Measurements from ENCODE around the gene MAFB.

Gene MAFB

DNA sequence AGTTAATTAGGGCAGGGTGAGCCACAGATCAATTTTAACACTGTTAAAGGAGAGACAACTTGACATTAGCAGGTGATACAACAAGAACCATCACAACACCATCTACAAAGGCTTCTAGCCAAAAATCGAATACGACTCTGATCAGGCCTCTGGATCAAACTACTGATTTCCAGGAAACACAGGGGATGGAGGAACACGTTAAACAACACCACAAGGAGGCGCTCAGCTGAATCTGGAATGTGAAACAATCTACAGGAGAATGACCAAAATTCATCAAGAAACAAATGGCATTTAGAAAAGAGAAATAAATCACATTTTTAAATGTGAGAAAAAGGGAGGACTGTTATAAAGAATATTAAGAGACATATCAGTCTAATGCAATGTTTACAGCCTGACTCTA lies 13.5 kb upstream of the MAFB start:
- no peak for DNase-seq (ENCODE audit: low read depth)

DNA sequence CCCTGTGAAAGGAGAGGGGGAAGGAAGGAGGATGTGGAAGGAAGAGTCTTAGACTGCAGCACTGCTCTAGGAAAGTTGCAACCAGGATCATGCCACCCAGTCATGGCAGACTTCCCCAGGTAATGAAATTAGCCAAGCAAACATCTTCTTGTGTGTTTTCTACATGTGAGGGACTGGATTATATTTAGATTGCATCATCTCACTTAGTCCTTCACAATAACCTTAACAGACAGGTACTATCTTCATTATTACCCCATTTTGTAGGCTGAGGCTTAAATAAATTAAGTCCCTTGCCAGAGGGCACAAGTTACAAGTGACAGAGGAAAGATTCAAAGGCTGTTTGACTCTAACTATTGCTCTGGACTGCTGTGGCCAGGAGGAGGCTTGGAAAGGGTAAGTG lies 9.7 kb upstream of the MAFB start:
- no peak for DNase-seq (ENCODE audit: low read depth)

DNA sequence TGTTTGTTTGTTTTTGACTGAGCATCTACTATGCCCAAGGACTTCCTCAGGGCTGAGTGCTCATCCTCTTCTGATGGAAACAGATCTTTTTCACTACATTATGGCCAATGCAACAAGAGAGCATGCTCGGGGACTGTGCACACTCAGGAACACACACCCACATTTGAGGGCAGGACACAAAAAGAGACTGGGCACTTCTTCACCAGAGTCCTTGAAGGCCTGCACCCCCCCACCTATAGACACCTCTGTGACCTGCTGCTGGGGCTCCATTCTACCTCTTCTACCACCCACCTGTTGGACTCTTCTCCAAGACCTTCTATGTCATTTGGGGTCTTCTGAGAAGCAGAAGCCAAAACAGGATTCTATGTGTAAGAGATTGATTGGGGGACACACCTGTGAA lies 9.2 kb upstream of the MAFB start:
- no peak for DNase-seq (ENCODE audit: low read depth)

DNA sequence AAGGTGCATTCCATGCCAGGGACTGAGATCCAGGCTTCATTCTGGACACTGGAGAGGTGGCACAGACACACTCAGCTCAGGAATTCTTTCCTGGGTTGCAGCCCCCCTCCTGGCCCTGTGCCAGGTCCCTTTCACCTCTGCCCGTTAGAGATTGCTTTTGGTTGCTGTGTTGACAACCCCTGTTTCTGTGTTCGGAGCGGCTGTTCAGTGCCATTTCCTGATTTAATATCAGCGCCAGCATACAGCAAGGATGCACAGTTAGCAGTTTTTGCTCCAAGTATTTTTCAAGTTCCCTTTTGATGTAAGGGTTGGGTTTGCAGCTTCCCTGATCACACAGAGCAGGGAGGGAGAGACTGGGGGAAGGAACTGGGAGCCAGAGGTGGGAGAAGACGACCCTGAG lies 8.5 kb upstream of the MAFB start:
- no peak for DNase-seq (ENCODE audit: low read depth)

DNA sequence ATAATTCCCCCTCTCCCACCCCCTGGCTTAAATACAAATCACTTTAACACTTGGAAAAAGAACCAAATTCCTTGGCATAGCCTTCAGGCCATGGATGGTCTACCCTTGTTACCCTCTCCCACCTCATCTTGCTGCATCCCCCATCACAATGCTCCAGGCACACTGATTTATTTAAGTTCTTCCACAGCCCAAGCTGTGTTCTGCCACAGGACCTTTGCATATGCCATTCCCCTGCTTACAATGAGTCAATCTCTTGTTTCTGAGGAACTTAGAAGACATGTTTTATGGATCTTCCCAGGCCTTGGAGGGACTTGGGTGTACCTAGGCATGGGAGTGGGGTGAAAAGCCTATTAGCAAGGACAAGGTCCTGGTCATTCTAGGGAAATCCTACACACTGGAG lies 6.2 kb upstream of the MAFB start:
- no peak for DNase-seq (ENCODE audit: low read depth)

DNA sequence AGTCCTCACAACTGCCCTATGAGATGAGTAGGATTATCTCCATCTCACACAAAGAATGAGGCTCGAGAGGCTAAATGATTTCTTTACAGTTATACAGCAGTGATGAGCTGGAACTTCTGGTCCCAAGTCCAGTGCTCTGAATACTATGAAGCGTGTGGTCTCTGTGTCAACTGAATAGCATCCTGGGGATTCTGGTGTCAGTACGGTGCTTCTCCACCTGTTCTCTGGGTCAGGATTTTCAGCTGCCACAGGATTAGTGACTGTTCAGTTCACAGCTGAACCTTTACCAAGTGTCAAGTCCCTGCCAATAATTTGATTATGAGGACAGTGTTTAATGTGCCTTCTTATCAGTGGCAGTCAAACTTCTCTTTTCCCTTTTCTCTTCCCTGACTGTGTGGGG lies 5.2 kb upstream of the MAFB start:
- DNase-seq (ENCODE audit: low read depth), result no peak

DNA sequence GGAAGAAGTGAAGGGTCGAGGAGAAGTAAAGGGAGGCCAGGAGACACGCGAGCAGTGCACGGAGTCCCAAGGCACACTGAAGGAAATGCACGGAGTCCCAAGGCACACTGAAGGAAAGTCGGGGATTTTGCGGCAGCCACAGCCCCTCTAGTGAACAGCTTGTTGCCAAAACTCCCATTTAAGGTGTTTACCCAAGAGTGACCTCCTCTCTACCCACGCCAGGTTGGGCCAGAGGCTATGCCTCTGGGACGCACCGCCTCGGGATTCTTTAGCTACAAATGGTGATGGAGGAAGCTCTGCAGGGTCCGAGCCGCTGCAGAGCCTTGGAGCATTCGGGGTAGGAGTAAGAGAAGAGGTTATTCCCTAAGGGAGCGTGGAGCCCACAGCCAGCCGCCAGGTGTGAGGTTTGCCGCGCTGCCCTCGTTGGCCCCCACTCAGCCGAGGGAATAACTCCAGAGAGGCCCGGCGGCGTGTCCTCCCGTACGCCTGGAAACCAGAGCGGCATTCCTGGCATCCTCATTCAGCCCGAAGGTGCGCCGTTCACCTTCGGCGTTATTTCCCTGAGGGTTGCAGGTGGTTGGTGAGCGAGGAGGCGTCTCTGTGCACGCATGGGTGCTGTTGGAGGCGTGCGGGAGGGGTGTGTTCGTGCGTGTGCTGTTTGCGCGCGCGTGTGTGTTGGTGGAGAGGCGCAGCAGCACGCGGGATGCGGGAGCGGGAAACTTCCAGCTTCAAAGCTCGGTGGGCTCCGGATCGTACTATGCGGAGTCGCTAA lies 3.4 kb upstream of the MAFB start:
- no peak for DNase-seq (ENCODE audit: low read depth)

DNA sequence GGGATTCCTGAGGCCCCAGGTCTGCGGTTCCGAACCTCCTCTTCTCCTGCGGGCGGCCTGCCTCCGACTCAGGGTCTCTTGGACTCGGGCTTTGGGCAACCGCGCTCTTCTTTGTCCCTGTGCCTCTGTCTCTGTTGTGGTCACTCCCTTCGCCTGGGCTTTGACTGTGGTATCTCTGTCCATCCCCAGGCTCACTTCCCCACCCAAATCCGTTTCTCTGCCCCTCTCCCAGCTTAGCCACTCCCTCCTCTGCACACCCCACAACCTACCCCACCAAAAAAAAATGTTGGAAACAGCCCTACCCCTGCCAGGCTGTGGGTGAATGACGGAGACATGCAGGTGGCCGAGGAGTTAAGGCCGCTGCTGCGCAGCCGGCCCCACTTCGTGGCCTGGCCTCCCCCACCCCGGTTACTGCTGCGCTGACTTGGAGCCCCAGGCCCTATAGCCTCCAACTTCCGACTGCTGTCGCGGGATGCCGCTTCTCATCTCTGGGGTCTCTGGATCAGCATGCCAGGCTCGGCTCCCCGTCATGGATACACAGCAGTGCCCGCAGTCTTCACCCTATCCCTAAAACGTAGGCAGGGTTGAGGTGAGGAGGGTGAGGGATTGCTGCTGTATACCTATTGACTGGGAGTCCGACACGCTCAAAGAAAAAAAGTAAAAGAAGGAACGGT lies 2.7 kb upstream of the MAFB start:
- no peak for DNase-seq (ENCODE audit: low read depth)

DNA sequence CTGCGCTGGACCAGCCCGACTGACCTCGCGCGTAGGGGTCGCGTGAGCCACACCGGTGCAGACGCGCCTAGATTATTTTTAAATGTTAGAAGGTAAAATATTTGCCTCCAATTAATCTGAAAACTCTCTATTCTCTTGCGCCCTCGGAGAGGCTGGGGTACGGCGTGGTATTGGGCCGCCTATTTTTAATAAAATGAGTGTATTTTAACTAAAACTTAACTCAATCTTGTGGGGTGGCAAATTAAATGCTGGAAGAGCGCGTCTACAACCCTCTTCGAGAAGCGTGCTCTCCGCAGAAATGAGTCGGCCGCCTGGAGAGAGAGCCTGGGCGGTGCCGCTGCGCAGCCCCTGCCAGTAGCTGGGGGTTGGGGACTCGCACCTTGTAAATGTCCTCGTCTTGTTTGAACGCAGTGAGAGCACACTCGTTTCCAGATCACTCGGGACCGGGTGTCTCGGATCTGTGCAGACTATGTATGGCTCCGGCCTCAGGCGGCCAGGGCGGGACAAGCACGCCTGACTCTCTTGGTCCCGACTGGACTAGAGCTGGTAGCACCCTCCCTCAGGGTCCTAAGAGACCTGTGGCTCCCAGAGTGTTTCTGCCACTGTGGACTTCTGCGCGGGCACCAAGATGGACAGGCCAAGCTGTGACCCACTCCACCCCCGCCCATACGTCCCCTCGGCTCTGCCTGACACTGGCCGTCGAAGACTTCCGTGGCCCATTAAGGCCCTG lies 2.0 kb upstream of the MAFB start:
- DNase-seq (ENCODE audit: low read depth), result no peak

DNA sequence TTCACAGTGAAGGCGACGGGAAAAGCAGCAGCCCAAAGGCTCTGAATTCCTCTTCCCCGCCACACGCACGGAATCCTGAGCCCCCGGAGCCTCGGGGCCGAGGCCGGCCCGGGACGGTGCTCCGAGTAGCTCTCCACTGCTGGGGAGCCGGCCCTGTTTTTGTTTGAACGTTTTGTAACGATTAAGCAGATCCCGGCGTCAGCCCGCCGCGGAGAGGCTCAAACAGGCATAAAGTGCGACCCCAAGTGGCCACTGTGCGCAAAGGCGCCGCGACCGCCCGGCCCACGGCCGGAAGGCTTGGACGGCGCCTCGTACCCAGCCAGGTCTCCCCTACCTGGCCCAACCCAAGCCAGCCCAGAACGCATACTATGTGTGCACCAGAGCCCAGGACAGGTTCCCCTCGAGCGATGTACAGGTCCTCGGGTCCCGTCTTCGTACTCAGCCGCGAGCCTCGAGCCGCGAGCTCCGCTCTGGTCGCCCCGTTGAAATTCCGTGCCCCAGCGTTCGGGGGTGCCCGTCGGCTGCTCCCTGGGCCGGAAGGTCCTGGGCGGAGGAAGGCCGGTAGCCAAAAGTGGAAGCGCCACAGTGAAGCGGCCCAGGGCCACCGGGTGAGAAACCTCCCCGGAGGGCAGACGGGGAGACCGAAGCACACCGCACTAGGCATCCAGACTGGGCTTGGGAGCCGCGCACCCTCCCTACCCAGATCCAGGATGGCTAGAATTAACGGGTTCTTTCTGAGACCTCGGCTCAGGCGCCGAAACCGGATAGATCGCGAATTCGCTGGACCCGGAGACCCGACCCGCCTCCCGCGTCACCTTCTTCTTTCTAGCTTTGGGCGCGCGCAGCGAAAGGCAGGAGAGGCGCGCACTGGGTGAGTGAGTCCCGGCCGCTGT lies 1.2 kb upstream of the MAFB start:
- peak; percentile 10 for DNase-seq (ENCODE audit: low read depth)

DNA sequence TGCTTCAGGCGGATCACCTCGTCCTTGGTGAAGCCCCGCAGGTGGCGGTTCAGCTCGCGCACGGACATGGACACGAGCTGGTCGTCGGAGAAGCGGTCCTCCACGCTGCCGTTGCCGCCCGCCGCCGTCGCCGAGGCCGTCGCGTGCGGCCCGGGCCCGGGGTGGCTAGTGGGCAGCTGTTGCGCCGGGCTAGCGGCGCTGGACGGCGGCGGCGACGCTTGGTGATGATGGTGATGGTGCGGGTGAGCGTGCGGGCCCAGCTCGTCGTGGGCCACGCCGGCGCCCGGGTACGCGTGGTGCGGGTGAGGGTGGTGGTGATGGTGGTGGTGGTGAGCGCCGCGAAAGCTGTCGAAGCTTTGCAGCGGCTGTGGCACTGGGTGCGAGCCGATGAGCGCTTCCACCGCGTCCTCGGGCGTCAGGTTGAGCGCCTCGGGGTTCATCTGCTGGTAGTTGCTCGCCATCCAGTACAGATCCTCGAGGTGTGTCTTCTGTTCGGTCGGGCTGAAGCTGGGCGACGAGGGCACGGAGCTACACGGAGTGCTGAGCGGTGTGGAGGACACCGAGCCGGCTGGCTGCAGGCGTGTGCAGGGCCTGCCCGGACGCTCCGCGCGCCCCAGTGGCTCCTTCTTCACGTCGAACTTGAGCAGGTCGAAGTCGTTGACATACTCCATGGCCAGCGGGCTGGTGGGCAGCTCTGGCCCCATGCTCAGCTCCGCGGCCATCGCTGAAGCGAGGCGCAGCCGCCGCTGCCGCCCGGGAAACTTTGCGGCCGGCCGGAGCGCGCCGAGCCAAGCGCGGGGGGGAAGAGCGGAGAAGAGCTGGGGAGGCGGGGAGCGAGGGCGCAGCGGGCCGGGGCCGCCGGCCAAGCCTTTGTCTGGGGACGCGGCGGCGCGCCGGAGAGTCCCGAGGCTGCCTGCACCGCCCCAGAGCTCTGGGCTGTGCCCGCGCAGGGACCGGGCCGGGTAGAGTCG lies 622 bp downstream of the MAFB start:
- no peak for DNase-seq (ENCODE audit: low read depth)

DNA sequence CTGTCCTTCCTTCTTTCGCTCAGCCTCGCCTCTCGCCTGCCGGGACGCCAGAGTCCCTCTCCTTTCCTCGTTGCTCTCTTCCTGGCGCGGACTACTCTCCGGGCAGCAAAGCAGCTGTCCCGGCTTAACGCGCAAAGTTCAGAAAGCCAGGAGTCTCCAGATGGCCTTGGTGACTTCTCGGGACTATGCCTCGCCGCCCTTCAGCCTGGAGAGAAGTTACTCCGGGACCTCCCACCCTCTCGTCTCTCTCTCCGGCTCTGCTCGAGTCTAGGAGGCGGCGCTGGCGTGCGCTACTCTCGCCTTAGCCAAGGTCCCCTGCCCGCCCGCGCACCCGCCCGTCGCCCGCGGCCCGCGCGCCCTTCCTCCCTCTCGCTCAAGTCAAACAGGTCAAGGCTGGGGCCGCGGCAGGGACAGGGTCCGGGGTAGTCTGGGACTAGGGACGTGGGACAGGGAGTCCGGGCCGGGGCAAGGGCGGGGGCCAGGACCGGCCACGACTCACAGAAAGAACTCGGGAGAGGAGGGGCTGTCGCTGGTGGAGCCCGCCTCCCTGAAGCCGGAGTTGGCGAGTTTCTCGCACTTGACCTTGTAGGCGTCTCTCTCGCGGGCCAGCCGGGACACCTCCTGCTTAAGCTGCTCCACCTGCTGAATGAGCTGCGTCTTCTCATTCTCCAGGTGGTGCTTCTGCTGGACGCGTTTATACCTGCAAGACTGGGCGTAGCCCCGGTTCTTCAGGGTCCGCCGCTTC lies 1.5 kb downstream of the MAFB start:
- DNase-seq (ENCODE audit: low read depth), result no peak

DNA sequence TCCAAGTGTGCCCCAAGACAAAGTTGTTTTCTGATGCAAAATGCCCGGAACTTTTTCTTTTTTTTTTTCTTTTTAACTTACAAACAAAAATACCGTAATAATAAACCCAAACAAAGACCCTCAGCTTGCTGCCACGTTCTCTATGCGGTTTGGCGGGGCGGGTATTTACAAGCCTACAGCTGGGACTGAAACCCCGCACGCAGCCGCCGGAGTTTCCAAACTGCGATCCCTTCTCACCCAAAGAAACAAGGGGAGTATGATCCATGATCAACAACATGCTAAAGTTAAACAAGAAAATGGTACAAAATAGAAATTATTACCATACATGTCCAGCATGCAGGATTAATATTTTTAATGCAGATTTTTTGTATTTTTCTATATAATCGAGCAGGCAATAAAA lies 2.1 kb downstream of the MAFB start:
- DNase-seq (ENCODE audit: low read depth), result no peak

DNA sequence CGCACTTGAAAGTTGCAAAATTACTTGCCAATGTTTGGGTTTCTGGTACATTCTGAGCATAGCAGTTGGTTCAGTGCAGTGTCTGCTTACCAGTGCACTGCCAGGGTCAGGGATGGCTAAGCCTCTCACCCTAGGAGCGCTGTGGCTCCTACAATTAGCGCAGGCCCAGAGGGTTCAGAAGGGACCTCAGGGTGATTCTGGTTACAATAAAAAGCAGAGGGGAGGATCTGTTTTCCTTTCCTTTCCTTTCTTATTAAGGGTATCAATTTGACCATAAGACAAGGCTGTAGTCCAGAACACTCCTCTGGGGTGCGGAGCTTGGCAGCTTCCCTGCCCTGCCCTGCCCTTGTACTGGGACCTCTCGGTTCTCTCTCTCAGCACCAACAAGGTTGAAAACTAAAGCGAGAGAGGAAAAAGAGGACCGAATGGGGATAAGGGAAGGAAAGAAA lies 2.6 kb downstream of the MAFB start:
- DNase-seq (ENCODE audit: low read depth), result no peak

DNA sequence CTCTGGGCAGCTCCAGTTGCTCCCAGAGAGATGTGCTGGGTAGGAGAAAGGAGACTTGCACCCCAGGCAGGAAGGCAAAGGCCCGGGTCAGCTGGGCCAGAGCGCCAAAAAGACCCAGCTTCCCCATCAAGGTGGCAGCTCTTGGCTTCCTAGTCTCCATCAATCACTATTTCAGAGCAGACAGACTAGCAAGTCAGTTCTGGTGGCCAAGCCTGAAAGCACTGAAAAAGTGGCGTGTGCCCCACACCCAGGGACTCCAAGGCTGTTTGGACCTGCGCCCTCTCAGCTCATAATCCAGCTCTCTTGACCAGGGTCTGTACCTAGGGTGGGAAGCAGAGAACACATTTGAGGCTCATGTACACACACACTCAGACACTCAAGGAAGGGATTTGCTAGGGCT lies 3.7 kb downstream of the MAFB start:
- no peak for DNase-seq (ENCODE audit: low read depth)

DNA sequence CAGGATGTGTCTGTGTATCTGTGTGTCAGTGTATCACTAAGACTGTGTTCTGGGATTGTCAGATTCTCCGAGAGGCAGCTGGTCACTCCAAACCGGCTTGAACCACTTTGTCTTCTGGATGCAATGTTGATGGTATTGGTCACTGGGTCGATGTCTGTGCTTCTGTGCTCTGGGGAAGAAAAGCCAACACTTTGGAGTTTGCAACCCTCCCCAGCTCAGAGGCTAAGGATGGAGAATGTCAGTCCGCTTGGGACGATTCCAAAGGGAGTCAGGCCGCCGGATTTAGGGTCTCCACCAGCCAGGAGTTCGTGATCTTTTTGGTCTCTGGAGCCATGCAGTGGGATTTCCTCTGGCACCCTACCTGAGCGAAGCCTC lies 5.2 kb downstream of the MAFB start:
- no peak for DNase-seq (ENCODE audit: low read depth)

DNA sequence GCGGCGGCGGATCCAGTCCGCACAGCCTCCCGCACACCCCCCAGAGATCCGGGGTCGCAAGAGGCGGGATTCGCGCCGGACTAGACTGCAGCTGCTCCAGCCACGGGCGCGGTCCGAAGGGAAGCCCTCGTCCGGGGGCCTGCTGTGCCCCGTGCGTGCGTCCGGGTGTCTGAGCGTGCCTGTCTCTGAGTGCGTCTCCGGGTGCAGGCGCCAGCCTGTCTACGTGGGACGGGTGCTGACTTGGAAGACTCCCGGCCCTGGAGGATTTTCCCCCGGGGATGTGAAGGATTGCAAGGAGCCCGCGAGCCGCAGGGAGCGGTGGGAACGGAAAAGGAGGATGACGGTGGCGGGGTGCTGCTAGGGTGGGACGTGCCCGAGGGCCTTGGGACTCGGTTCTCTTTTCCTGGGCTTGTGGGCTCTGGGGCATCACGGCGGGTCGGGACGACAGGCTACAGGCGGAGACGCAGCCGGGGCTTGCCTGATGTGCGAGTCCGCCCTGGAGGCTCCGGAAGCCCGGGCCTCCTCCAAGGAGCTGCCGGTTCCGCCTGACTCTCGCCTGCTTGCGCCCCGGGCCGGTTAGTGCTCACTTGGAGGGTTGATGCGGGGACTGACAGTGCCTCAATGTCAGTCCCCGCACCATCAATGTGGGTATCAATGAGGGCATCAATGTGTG lies 5.7 kb downstream of the MAFB start:
- DNase-seq (ENCODE audit: low read depth), result no peak

DNA sequence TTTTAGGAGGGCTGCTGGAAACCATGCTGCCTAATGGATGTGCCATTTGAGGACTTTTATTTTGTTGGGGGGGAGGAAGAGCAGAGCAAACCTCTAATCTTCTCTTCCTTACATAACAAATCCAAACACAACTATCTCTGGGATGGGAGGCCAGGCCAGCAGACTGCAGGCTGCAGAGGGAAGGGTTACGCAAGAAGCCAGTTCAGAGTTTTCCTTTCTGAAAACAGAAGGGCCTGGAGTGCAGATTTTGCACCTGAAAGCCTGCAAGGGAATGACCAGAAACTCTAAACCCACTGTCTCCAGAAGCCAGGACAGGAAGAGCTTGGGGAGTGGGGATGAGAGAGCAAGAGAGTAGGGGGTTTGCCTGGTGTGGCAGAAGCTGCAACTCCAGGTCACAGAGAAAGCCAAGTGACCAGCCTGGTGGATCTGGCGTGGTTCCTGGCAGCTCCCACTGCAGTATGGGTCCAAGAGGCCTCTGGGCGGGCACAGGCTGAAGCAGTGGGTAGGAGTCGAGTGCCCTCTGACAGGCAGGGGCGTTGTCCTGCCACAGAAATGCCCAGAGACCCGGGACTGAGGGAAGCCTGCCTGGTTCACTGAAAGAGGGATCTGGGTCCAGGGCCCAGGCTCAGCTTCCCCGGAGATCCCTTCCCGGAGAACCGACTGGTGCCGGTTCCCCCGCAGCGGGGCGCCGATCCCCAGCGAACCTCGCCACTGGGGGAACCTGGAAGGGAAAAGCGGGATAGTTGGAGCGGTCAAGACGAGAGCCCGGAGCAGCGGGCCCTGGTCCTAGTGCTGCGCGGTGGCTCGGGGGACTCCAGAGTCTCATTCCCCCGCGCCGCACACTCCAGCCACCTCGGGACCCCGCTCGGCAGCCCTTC lies 6.7 kb downstream of the MAFB start:
- no peak for DNase-seq (ENCODE audit: low read depth)

DNA sequence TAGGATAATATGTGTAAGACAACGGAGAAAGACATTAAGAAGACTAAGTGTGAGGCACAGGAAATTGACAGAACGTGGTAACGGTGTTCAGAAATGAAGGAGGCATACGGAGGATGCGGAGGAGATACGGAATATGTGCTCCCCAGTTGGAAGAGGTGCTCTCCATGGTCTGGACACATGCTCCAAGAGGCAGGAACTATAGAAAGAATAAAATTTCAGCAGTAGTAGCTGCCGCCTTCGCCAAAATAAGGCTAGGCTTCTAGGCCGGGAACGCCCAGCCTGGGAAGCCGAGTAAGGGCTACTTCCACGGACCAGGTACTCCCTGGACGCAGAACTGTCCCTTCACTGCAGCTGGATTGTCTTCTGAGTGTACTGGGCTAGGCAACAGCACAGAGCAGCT lies 7.4 kb downstream of the MAFB start:
- DNase-seq (ENCODE audit: low read depth), result no peak
